T-helper 1 cell treated with Interleukin-12 subunit alpha and Interleukin-12 subunit beta and Interleukin-4 antibody, amounts not matched to agents 30 ng/mL and 1 ng/mL, for 36 hours (primary cell): Measurements from ENCODE around the gene ZNF561. TPM values are rescaled to one million over a fixed set of nuclear protein-coding genes. Genes with fewer than 3 reads are reported as not detected.

Source experiments
- intact Hi-C: fragments of 100-400 bp; cut with micrococcal nuclease; formaldehyde crosslinking; loops from one replicate; pipeline ENCODE4 v1.15.1; 2024
- total RNA-seq: library from RNA; stranded (reverse); gene quantifications from 2 replicates; pipeline ENCODE4 v1.2.3, GENCODE V29; 2022

The ZNF561 gene
- total RNA-seq, 1 donor from 2014 or later = 32.7 TPM

DNA sequence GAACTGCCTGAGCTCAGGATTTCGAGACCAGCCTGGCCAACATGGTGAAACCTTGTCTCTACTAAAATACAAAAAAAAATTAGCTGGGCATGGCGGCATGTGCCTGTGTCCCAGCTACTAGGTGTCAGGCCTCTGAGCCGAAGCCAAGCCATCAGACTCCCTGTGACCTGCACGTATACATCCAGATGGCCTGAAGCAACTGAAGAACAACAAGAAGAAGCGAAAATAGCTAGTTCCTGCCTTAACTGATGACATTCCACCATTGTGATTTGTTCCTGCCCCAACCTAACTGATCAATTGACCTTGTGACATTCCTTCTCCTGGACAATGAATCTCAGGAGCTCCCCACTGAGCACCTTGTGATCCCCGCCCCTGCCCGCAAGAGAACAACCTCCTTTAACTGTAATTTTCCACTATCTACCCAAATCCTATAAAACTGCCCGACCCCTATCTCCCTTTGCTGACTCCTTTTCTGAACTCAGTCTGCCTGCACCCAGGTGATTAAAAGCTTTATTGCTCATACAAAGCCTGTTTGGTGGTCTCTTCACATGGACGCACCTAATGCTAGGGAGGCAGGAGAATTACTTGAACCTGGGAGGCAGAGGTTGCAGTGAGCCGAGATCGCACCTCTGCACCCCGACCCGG is 38.8 kb downstream of the ZNF561 start:
- intact Hi-C loops = loop anchor here (10.0 kb wide), 1 partner anchor 93 kb away; the partner anchor contains the start of gene ZNF562

- intact Hi-C loops = loop anchor here (10.0 kb wide), 1 partner anchor 94 kb away; the partner anchor contains the start of gene ZNF562
These were observed 40.3 kb downstream of the ZNF561 start for GRCh38 chr19:9580728-9581127.

GRCh38 chr19:9570255-9570654 is 50.8 kb downstream of the ZNF561 start:
- intact Hi-C loops = no loop called here

- intact Hi-C loops = no loop called here
These were observed 54.3 kb downstream of the ZNF561 start for GRCh38 chr19:9566729-9567128.

- intact Hi-C loops = no loop called here
These were observed 54.9 kb downstream of the ZNF561 start for GRCh38 chr19:9565900-9566705.

Other genes starting within 250 kb of the ZNF561 start
- 27.8 and 31.8 TPM in 2 replicates for gene ZNF266, start 185.7 kb downstream of the ZNF561 start, total RNA-seq
- gene ZNF560, start 122.6 kb downstream of the ZNF561 start, total RNA-seq = not detected in 2 replicates
- gene ZNF426, start 82.6 kb downstream of the ZNF561 start, total RNA-seq = 11.3 and 12.8 TPM in 2 replicates
- 46.7 and 47.9 TPM in 2 replicates for gene ZNF121, start 36.7 kb downstream of the ZNF561 start, total RNA-seq
- gene ZNF562, start 53.9 kb upstream of the ZNF561 start, total RNA-seq = 12.0 and 14.5 TPM in 2 replicates
- gene ZNF846, start 147.5 kb upstream of the ZNF561 start, total RNA-seq = 3.7 and 4.8 TPM in 2 replicates
- gene FBXL12, start 197.8 kb upstream of the ZNF561 start, total RNA-seq = 16.2 and 19.0 TPM in 2 replicates
- gene UBL5, start 206.7 kb upstream of the ZNF561 start, total RNA-seq = 381 and 389 TPM in 2 replicates
- gene PIN1, start 214.1 kb upstream of the ZNF561 start, total RNA-seq = 98.0 and 102 TPM in 2 replicates